Thoracic aorta (tissue), 2 donors: ENCODE data around the gene SMOC2. TPM values are rescaled to one million over a fixed set of nuclear protein-coding genes. Genes with fewer than 3 reads are reported as not detected.

Source experiments
- ATAC-seq: fragments of 150-250 bp; one replicate; pipeline ENCODE4 v1.8.0; 2017; ENCODE audit warnings: low read depth; ENCODE audit not compliant: insufficient number of reproducible peaks, low FRiP score
- DNase-seq: peaks from one replicate; pipeline ENCODE4 v3.0.0-alpha.2; 2020; ENCODE audit warnings: low spot score
- H3K27ac ChIP-seq, 2 donors: fragments of 200-600 bp; sonication (generic); 1 replicate in 1 of 2; 2 replicates in 1 of 2; pipeline ENCODE4 v1.5.1; 2016; ENCODE audit warnings: mild to moderate bottlenecking in 2 of 2, moderate library complexity in 2 of 2
- H3K27me3 ChIP-seq: fragments of 200-600 bp; sonication (generic); replicated peaks from 2 replicates; pipeline ENCODE4 v1.6.0; 2016; ENCODE audit warnings: mild to moderate bottlenecking; ENCODE audit not compliant: insufficient read depth
- H3K36me3 ChIP-seq: fragments of 200-600 bp; sonication (generic); one replicate; pipeline ENCODE4 v1.5.1; 2016
- H3K4me1 ChIP-seq, 2 donors: fragments of 200-600 bp; sonication (generic); 1 replicate in 1 of 2; 2 replicates in 1 of 2; pipeline versions ENCODE4 v1.5.1 to v1.6.0; 2016; ENCODE audit warnings: low read depth in 2 of 2, mild to moderate bottlenecking in 1 of 2; ENCODE audit not compliant: control insufficient read depth in 1 of 2
- H3K4me3 ChIP-seq: fragments of 200-600 bp; sonication (generic); 2 replicates; pipeline ENCODE4 v1.5.1; 2016; ENCODE audit warnings: mild to moderate bottlenecking
- H3K9me3 ChIP-seq: fragments of 200-600 bp; sonication (generic); 2 replicates; pipeline ENCODE4 v1.5.1; 2016
- total RNA-seq, 2 donors: library from RNA; depleted of rRNA; stranded (reverse); fragments of >200 nt; gene quantifications; one replicate each; pipeline versions ENCODE4 v1.1.0 to v1.2.3, GENCODE V29; 2016
- TF ChIP-seq, protein P1 (sequence below): fragments of 200-600 bp; sonication (generic); IDR thresholded peaks from one replicate; pipeline ENCODE4 v1.5.1; 2019; ENCODE audit warnings: antibody characterized with exemption

Gene SMOC2
- total RNA-seq, 2 donors from 2014 or later = 334 to 424 TPM

DNA sequence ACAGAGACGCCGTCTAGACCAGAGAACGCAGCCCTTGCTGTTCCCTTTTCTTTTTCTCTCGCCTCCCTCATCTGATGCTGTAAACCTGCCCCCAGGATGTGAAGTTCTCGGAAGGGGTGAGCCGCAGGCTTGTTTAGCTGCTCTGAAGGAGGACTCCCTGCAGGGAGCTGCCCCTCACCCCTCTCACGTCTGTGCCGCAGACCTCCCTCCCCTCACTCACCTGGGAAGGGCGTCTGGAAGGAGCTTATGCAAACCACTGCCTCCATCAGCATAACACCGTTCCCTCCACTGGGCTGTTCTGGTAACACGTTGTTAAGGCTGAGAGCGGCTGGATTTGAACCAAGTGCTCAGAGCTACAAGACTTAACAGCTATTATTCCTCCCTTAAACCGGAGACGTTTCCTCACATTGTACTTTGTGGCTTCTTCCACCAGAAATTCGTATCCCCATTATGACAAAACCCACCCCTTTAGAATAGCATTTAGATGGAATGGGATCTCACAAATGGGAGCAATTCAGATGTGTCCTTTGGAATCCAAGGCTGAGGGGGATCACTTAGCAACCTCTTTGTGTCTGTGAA is 99.8 kb downstream of the SMOC2 start:
- H3K9me3 ChIP-seq = no peaks in the 10 kb centered on the region
- DNase-seq = no peak
- no peak for ATAC-seq
- TF ChIP-seq, protein P1, sequence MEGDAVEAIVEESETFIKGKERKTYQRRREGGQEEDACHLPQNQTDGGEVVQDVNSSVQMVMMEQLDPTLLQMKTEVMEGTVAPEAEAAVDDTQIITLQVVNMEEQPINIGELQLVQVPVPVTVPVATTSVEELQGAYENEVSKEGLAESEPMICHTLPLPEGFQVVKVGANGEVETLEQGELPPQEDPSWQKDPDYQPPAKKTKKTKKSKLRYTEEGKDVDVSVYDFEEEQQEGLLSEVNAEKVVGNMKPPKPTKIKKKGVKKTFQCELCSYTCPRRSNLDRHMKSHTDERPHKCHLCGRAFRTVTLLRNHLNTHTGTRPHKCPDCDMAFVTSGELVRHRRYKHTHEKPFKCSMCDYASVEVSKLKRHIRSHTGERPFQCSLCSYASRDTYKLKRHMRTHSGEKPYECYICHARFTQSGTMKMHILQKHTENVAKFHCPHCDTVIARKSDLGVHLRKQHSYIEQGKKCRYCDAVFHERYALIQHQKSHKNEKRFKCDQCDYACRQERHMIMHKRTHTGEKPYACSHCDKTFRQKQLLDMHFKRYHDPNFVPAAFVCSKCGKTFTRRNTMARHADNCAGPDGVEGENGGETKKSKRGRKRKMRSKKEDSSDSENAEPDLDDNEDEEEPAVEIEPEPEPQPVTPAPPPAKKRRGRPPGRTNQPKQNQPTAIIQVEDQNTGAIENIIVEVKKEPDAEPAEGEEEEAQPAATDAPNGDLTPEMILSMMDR = no peak
- no peaks in the 10 kb centered on the region for H3K36me3 ChIP-seq
- peak overlapping the region; percentile 62 to 93 for H3K27ac ChIP-seq
- no peaks in the 10 kb centered on the region for H3K27me3 ChIP-seq
- H3K4me3 ChIP-seq = peak overlapping the region; percentile 16
- peaks cover 43 to 97% of the 10 kb centered on the region in 2 donors for H3K4me1 ChIP-seq

DNA sequence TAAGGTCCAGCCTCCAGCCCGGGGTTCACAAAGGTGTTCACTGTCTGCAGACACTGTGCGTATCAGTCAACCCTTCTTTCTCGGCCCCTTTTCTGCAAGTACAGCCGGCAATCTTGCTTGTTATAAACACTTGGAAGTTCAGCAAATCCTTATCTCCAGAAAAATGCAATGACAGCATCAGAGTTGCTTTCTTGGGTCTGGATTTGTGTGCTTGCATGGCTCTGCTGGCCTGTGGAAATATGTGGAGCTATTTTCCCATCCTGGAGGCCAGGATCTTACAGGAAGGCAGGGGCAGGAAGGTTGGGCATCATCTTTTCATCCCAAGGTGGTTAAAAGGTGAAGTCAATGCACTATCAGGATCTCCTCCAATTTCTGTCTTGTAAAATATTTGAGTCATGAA is 100.3 kb downstream of the SMOC2 start:
- H3K4me1 ChIP-seq = peaks cover 39 to 97% of the 10 kb centered on the region in 2 donors

DNA sequence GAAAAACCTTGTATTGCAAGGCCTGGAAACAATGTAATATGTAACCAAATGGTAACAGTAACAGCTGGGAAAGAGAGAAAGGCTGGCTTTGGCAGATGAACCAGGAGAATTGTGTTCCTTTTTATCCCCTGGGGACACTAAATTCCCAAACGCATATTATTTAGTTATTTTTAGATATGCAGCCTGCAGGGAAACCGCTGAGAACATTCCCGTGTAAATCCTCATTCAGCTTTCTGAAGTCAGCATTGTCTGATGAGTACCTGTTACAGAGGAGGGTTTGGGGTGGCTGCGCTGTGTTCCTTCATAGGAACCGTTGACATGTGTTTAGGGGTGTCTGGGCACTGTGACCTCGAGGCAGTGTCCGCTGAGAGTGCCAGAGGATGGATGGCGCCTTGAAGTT is 101.3 kb downstream of the SMOC2 start:
- no peaks in the 10 kb centered on the region for H3K36me3 ChIP-seq
- ATAC-seq = peak; percentile 67
- no peaks in the 10 kb centered on the region for H3K27me3 ChIP-seq
- peaks cover 31 to 90% of the 10 kb centered on the region in 2 donors for H3K4me1 ChIP-seq
- H3K27ac ChIP-seq = peak overlapping the region; percentile 62 to 93
- no peak for DNase-seq
- H3K4me3 ChIP-seq = peak overlapping the region; percentile 16
- H3K9me3 ChIP-seq = no peaks in the 10 kb centered on the region
- TF ChIP-seq, protein P1 = no peak

More for the DNA sequence above, 100.3 kb downstream of the SMOC2 start:
- Histone ChIP-seq H3K36me3 (no peaks in the 10 kb centered on the region), H3K4me3 (peak overlapping the region; percentile 16), H3K27me3 (no peaks in the 10 kb centered on the region), H3K9me3 (no peaks in the 10 kb centered on the region), H3K27ac (peak overlapping the region; percentile 62 to 93)
- DNase-seq = no peak
- TF ChIP-seq, protein P1 = no peak
- ATAC-seq = no peak

DNA sequence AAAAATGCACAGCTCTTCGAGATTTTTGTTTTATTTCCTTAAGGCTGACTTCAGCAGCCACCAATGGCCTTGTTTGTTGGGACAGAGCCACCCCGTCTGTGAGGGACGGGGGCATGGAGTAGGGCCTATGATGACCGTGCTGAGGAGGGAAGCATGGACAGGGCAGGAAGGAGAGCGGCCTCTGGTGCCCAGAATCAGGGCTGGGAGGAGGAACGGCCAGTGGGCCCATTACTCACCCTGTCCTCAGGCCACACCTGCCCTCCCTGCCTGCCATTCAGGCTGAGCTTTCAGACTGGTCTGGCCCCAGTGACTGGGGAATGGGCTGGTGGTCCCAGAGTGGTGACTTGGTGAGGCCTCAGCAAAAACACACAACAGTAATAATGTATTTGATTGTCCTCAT is 104.4 kb downstream of the SMOC2 start:
- DNase-seq (no peak), ATAC-seq (no peak)
- Histone ChIP-seq H3K9me3 (no peaks in the 10 kb centered on the region), H3K4me1 (peaks cover 16 to 60% of the 10 kb centered on the region in 2 donors), H3K27ac (peak overlapping the region; percentile 64 to 93), H3K36me3 (no peaks in the 10 kb centered on the region), H3K27me3 (no peaks in the 10 kb centered on the region), H3K4me3 (no peak overlapping the region)
- TF ChIP-seq, protein P1 = no peak

DNA sequence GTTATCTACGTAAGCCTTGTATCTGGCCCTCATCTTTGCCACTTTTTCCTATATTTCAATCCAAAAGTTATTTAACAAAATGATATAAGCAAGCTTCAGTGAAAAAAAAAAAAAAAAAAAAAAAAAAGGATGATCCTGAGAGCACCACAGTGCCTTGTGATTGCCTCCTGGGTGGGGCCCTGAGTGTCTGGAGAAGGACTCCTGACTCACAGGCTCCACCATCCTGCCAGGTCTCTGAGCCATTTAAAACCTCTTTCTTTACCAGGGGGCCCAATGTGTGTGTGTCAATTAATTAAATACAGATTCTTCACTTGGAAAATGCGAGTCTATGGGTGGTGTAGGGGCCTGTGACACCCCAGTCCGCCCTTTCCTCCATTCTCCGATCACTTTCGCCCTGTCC is 105.2 kb downstream of the SMOC2 start:
- TF ChIP-seq, protein P1 = no peak
- H3K27me3 ChIP-seq = no peaks in the 10 kb centered on the region
- H3K27ac ChIP-seq = peak overlapping the region; percentile 64 to 68
- H3K4me3 ChIP-seq = no peak overlapping the region
- no peaks in the 10 kb centered on the region for H3K36me3 ChIP-seq
- H3K4me1 ChIP-seq = peaks cover 8 to 52% of the 10 kb centered on the region in 2 donors
- DNase-seq (no peak), ATAC-seq (no peak)
- H3K9me3 ChIP-seq = no peaks in the 10 kb centered on the region
